GM10266 (cell line): ENCODE measurements around the gene KCNT1.

Experiments used
- DNase-seq: peaks from one replicate; pipeline ENCODE4 v3.0.0; 2012; ENCODE audit errors: extremely low spot score
- CTCF ChIP-seq: IDR thresholded peaks from 2 replicates; pipeline ENCODE4 v1.5.1; 2012; ENCODE audit warnings: mild to moderate bottlenecking, low read depth; ENCODE audit not compliant: control insufficient read depth, insufficient read depth; ENCODE audit errors: missing control alignments

The KCNT1 gene

GRCh38 chr9:135683401-135684034, 18.5 kb upstream of the KCNT1 start:
- DNase-seq, result no peak
- no peak for TF ChIP-seq CTCF

DNA sequence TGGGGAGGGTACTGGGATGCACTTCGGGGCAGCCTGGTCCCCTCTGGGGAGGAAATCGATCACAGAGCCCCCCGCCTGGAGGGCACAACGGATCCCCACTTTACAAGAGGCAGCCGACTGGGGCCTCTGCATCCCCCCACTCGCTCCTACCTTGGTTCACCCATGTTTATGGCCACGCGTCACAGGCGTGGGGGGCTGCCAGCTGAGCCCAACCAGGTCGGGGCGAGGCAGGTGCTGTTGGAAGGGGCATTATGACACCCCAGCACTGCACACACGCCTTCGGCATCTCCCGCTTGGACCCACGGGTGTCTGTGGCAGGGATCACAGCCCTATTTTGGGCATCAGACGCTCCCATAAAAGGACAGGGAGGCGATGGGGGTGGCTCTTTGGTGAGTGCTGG, 17.3 kb upstream of the KCNT1 start:
- no peak for DNase-seq
- TF ChIP-seq CTCF, result no peak

GRCh38 chr9:135687216-135687615, 14.8 kb upstream of the KCNT1 start:
- no peak for TF ChIP-seq CTCF
- no peak for DNase-seq

DNA sequence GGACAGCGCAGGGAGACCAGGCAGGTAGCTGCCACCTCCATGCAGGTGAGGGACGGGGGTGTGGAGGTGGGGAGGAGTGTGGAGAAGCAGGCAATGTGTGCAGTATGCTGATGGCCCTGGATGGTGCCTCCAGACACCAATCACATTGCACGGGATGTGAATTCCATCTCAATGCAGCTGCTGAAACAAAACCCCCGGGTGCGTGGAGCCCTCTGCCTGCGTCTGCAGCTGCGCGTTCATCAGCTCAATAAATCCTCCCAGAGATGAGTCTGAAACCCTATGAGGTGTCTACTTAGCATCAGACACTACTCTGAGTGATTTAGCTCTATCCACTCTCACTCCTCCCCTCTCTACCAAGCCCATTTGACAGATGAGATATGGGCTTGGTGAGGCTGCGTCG, 13.0 kb upstream of the KCNT1 start:
- DNase-seq, result no peak

GRCh38 chr9:135690836-135691570, 11.0 kb upstream of the KCNT1 start:
- no peak for TF ChIP-seq CTCF

More for the DNA sequence above, 13.0 kb upstream of the KCNT1 start:
- no peak for TF ChIP-seq CTCF

DNA sequence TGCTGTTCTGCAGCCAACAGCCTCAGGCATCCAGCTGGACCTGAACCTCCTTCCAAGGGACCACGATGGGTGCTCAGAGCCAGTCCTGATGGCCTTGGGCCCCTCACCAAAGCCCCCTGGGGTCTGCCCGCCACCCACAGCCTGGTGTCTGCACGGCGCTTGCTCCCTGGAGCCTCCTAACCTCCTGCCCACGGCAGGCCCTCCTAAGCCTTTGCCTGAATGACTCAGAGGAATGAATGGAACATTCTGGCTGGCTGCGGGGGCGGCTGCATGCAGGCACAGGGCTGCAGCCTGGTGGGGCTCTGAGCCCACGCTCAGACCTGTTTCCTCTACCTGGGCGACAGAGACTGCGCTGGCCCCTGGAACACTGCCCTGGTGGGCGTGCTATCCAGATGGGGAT, 9.6 kb upstream of the KCNT1 start:
- no peak for DNase-seq
- no peak for TF ChIP-seq CTCF

More at GRCh38 chr9:135690836-135691570, 11.0 kb upstream of the KCNT1 start:
- no peak for DNase-seq

- no peak for TF ChIP-seq CTCF
- no peak for DNase-seq
Observed at GRCh38 chr9:135693265-135693664, 8.7 kb upstream of the KCNT1 start.
